ENCODE data around the gene CCL1. TPM values are rescaled to one million over a fixed set of nuclear protein-coding genes. Genes with fewer than 3 reads are reported as not detected.

The CCL1 gene
- total RNA-seq, 1 experiment from 2014 or later, result not detected

DNA sequence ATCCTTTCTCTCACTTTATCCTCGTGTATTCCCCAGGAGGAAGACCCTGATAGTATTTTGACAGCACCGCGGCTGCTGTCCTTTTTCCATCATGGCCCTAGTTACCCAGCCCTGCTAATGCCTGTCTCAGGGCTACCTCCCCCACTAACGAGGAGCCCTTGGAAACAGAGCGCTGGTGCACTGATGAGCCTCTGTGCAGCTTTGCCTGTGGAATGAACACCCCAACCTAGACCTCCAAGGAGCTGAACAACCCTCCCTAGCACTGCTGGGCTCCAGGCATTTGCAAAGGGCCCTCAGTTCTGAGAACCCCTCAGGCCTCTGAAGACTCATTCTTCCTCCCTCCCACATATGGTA lies 23.3 kb upstream of the CCL1 start:
- CTCF ChIA-PET, result no interaction called here
- H3K27me3 ChIP-seq (ENCODE audit: insufficient read depth, low read depth), result peaks cover 72% of the 10 kb centered on the region
- no peak overlapping the region for H3K4me3 ChIP-seq
- no peak overlapping the region for H3K27ac ChIP-seq
- no peaks in the 10 kb centered on the region for H3F3A ChIP-seq (ENCODE audit: insufficient read depth, low read depth)
- no peaks in the 10 kb centered on the region for H3K4me1 ChIP-seq (replicated peaks; ENCODE audit: insufficient read depth)
- POLR2A ChIA-PET (ENCODE audit: unreplicated experiment), result no interaction called here
- H3K79me2 ChIP-seq (ENCODE audit: low read depth), result no peaks in the 10 kb centered on the region
- H4K20me1 ChIP-seq (ENCODE audit: insufficient read depth), result no peaks in the 10 kb centered on the region
- no peaks in the 10 kb centered on the region for H3K9me3 ChIP-seq (ENCODE audit: insufficient read depth, low read depth)
- BruUV-seq (replicated peaks), result no TSS peak
- DNase-seq, result no peak
- no peak for TF ChIP-seq EZH2 (IDR thresholded peaks at IDR 0.05; ENCODE audit: low read depth)
- TF ChIP-seq, protein P1, sequence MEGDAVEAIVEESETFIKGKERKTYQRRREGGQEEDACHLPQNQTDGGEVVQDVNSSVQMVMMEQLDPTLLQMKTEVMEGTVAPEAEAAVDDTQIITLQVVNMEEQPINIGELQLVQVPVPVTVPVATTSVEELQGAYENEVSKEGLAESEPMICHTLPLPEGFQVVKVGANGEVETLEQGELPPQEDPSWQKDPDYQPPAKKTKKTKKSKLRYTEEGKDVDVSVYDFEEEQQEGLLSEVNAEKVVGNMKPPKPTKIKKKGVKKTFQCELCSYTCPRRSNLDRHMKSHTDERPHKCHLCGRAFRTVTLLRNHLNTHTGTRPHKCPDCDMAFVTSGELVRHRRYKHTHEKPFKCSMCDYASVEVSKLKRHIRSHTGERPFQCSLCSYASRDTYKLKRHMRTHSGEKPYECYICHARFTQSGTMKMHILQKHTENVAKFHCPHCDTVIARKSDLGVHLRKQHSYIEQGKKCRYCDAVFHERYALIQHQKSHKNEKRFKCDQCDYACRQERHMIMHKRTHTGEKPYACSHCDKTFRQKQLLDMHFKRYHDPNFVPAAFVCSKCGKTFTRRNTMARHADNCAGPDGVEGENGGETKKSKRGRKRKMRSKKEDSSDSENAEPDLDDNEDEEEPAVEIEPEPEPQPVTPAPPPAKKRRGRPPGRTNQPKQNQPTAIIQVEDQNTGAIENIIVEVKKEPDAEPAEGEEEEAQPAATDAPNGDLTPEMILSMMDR (conservative IDR thresholded peaks at IDR 0.05), result no peak
- no peaks in the 10 kb centered on the region for H3K36me3 ChIP-seq (ENCODE audit: low read depth)
- H2AFZ ChIP-seq, result no peak overlapping the region
- no peaks in the 10 kb centered on the region for H3K9me2 ChIP-seq (ENCODE audit: insufficient read depth)
- no peak overlapping the region for H3K4me2 ChIP-seq
- intact Hi-C loops (cut with micrococcal nuclease; ENCODE audit: unreplicated experiment), result no loop called here

DNA sequence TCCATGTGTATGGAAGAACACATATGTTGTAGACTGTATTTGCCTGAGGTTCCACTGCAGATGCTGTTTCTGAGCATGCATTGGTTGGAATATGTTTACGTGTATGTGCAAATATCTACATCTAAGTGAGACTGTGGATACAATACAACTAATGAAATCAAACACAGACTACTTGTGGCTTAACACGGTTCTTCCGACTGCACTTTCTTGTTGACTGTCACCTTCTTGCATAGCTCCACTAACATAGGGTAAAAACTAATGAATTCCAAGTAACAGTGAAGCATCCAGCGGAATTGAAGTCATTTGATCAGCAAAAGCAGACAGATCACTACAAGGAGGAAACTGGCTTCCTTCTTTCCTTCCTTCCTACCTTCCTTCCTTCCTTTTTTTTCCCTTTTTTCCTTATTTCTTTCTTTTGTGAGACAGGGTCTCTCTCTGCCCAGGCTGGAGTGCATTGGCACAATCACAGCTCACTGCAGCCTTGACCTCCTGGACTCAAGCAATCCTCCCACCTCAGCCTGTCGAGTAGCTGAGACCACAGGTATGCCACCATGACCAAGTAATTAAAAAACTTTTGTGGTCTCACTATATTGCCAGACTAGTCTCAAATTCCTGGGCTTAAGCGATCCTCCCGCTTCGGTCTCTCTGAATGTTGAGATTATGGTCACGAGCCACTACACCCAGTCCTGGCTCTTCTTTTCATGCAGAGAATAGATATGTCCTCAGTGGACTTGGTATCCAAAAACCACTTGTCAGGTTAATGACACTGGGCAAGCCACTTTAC lies 22.0 kb upstream of the CCL1 start:
- Histone ChIP-seq H3K36me3 (ENCODE audit: low read depth) (no peaks in the 10 kb centered on the region), H3K9me3 (ENCODE audit: insufficient read depth, low read depth) (no peaks in the 10 kb centered on the region), H3F3A (ENCODE audit: insufficient read depth, low read depth) (no peaks in the 10 kb centered on the region), H3K27me3 (ENCODE audit: insufficient read depth, low read depth) (peaks cover 81% of the 10 kb centered on the region), H3K9me2 (ENCODE audit: insufficient read depth) (no peaks in the 10 kb centered on the region), H4K20me1 (ENCODE audit: insufficient read depth) (no peaks in the 10 kb centered on the region), H3K4me1 (replicated peaks; ENCODE audit: insufficient read depth) (no peaks in the 10 kb centered on the region), H2AFZ (no peak overlapping the region), H3K4me2 (no peak overlapping the region), H3K27ac (no peak overlapping the region), H3K4me3 (no peak overlapping the region), H3K79me2 (ENCODE audit: low read depth) (no peaks in the 10 kb centered on the region)
- TF ChIP-seq, protein P1 (conservative IDR thresholded peaks at IDR 0.05), result no peak
- TF ChIP-seq EZH2 (IDR thresholded peaks at IDR 0.05; ENCODE audit: low read depth), result no peak
- ChIA-PET POLR2A (ENCODE audit: unreplicated experiment) (no interaction called here), CTCF (no interaction called here)
- BruUV-seq (replicated peaks), result no TSS peak
- intact Hi-C loops (cut with micrococcal nuclease; ENCODE audit: unreplicated experiment), result no loop called here
- DNase-seq, result no peak

DNA sequence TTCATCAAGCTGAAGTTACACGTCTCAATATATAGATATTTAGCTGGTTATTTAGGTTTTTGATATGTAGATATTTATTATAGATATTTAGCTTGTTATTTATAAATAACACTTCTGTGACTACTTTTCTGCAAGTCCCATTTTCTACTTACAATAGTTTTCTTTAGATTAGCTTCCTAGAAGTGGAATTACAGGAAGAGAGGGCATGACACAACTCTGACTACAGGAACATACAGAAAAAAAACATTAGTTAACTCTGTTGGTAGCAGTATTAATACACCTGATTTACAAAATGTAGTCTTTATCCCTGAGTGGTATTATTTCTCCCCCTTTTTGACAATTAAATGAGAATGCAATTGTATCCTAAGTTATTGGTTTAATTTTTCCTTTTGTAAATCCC lies 21.2 kb upstream of the CCL1 start:
- POLR2A ChIA-PET (ENCODE audit: unreplicated experiment), result no interaction called here
- Histone ChIP-seq H3F3A (ENCODE audit: insufficient read depth, low read depth) (no peaks in the 10 kb centered on the region), H4K20me1 (ENCODE audit: insufficient read depth) (no peaks in the 10 kb centered on the region), H3K4me1 (replicated peaks; ENCODE audit: insufficient read depth) (no peaks in the 10 kb centered on the region), H3K27me3 (ENCODE audit: insufficient read depth, low read depth) (peaks cover 84% of the 10 kb centered on the region), H3K9me3 (ENCODE audit: insufficient read depth, low read depth) (no peaks in the 10 kb centered on the region), H3K4me3 (no peak overlapping the region), H2AFZ (no peak overlapping the region), H3K9me2 (ENCODE audit: insufficient read depth) (no peaks in the 10 kb centered on the region), H3K27ac (no peak overlapping the region), H3K36me3 (ENCODE audit: low read depth) (no peaks in the 10 kb centered on the region), H3K4me2 (no peak overlapping the region), H3K79me2 (ENCODE audit: low read depth) (no peaks in the 10 kb centered on the region)
- no peak for DNase-seq
- BruUV-seq (replicated peaks), result no TSS peak
- intact Hi-C loops (cut with micrococcal nuclease; ENCODE audit: unreplicated experiment), result no loop called here
- TF ChIP-seq EZH2 (IDR thresholded peaks at IDR 0.05; ENCODE audit: low read depth), result no peak
- TF ChIP-seq, protein P1 (conservative IDR thresholded peaks at IDR 0.05), result no peak
- CTCF ChIA-PET, result no interaction called here
